ENCODE measurements around the gene TTC19.

DNA sequence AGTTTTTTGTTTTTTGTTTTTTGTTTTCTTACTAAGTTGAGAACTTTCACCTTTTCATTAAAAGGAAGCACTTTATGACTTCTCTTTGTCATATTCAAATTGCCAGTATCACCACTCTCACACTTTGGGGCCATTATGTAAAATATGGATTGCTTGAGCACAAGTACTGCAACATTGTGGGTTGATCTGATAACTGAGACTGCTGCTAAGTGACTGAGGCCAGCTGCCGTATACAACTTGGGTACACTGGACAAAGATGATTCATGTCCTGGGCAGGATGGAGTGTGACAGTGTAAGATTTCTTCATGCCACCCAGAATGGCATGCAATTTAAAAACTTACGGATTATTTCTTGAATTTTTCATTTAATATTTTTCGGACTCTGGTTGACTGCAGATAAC lies 7.8 kb downstream of the TTC19 start:
- no peak for TF ChIP-seq POLR2AphosphoS5 (IDR thresholded peaks at IDR 0.05; ENCODE audit: low read depth, low read length)
- TF ChIP-seq, protein P1, sequence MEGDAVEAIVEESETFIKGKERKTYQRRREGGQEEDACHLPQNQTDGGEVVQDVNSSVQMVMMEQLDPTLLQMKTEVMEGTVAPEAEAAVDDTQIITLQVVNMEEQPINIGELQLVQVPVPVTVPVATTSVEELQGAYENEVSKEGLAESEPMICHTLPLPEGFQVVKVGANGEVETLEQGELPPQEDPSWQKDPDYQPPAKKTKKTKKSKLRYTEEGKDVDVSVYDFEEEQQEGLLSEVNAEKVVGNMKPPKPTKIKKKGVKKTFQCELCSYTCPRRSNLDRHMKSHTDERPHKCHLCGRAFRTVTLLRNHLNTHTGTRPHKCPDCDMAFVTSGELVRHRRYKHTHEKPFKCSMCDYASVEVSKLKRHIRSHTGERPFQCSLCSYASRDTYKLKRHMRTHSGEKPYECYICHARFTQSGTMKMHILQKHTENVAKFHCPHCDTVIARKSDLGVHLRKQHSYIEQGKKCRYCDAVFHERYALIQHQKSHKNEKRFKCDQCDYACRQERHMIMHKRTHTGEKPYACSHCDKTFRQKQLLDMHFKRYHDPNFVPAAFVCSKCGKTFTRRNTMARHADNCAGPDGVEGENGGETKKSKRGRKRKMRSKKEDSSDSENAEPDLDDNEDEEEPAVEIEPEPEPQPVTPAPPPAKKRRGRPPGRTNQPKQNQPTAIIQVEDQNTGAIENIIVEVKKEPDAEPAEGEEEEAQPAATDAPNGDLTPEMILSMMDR (IDR thresholded peaks at IDR 0.05), result no peak

Measured in Panc1 (cell line).